Measurements from ENCODE around the gene ROR2. TPM values are rescaled to one million over a fixed set of nuclear protein-coding genes. Genes with fewer than 3 reads are reported as not detected.

ROR2 gene
- total and polyA plus RNA-seq, 2 of the 8 experiments (the other 6 are each of a cell fraction or from before 2014, with no cell fraction given): 2.7 to 4.3 TPM

DNA sequence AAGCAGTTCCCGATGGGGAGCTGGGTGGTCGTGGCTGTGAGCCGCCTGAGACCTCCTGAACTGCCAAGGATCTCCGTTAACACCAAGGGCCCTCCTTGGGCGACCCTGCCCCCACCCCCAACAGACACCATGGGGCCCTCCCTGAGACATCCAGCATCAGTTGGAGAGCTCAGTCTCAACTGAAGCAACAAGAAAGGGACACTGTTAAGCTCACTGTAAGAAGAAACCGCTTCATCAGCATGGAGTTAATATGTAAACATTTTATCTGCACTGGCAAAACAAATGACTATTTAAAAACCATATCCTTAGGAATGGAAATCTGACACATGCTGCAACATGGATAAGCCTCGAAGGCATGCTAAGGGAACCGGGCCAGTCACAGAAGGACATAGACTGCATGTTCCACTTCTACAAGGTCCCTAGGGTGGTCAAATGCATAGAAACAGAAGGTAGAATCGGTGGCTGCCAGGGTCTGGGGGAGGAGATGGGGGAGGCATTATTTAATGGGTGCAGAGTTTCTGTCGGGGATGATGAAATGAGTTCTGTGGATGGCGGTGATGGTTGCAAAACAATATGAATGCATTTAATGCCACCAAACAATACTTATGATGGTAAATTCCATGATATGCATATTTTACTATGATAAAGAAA is 47.4 kb downstream of the ROR2 start (continued):
- TF ChIP-seq EP300 (IDR thresholded peaks at IDR 0.05; ENCODE audit: borderline replicate concordance in 1 of 2, low read depth in 2 of 2, low read length in 2 of 2): no peak

All from H1 (cell line).